Upper lobe of left lung (tissue), 4 donors: ENCODE measurements around the gene PEPD.
A peak's percentile ranks its signal among the peaks of the same experiment; 100 is the strongest.

Source experiments
- EP300 ChIP-seq, 4 donors: sonication (generic); formaldehyde crosslinking; IDR thresholded peaks; one replicate each; pipeline ENCODE4 v1.5.1; 2017; ENCODE audit warnings: antibody characterized with exemption in 4 of 4, control low read depth in 2 of 4
- POLR2A ChIP-seq, 4 donors: fragments of 450-650 bp; IDR thresholded peaks; one replicate each; pipeline ENCODE4 v1.5.1; 2016 to 2017; ENCODE audit warnings: antibody characterized with exemption in 4 of 4, mild to moderate bottlenecking in 2 of 4
- TF ChIP-seq, protein P1 (sequence below), 6 experiments: fragments of 450-650 bp in 4 of 6; fragments of 200-600 bp in 2 of 6; sonication (generic) in 2 of 6; IDR thresholded peaks; one replicate each; pipeline ENCODE4 v1.5.1; 2016 to 2019; ENCODE audit warnings: antibody characterized with exemption in 6 of 6

- TF ChIP-seq POLR2A (IDR thresholded peaks at IDR 0.05), result no peak
- TF ChIP-seq, protein P1, sequence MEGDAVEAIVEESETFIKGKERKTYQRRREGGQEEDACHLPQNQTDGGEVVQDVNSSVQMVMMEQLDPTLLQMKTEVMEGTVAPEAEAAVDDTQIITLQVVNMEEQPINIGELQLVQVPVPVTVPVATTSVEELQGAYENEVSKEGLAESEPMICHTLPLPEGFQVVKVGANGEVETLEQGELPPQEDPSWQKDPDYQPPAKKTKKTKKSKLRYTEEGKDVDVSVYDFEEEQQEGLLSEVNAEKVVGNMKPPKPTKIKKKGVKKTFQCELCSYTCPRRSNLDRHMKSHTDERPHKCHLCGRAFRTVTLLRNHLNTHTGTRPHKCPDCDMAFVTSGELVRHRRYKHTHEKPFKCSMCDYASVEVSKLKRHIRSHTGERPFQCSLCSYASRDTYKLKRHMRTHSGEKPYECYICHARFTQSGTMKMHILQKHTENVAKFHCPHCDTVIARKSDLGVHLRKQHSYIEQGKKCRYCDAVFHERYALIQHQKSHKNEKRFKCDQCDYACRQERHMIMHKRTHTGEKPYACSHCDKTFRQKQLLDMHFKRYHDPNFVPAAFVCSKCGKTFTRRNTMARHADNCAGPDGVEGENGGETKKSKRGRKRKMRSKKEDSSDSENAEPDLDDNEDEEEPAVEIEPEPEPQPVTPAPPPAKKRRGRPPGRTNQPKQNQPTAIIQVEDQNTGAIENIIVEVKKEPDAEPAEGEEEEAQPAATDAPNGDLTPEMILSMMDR (IDR thresholded peaks at IDR 0.05), result peak; percentile 93 to 98 (median 96)
- TF ChIP-seq EP300 (IDR thresholded peaks at IDR 0.05), result no peak
These were observed 115.0 kb downstream of the PEPD start for GRCh38 chr19:33406521-33407139.
